SK-N-SH treated with all-trans-retinoic acid at 6 μM for 48 hours (cell line): ENCODE measurements around the gene GRIK3.

Source experiments
- ATAC-seq: fragments of 200-7000 bp; cut with Tn5 transposase; 3 replicates; pipeline ENCODE4 v1.9.1; 2020; ENCODE audit warnings: mild to moderate bottlenecking, moderate library complexity
- ARNTL ChIP-seq: fragments of 450-650 bp; formaldehyde crosslinking; IDR thresholded peaks from 2 replicates; pipeline ENCODE4 v1.5.0; 2020; ENCODE audit warnings: low read depth, mild to moderate bottlenecking, moderate library complexity, borderline replicate concordance
- CREB5 ChIP-seq: fragments of 250-450 bp; sonication (Bioruptor Pico); IDR thresholded peaks from 2 replicates; pipeline ENCODE4 v1.5.1; 2020; ENCODE audit warnings: low read depth, mild to moderate bottlenecking, moderate library complexity
- CSDC2 ChIP-seq: fragments of 250-450 bp; sonication (Bioruptor Pico); IDR thresholded peaks from 2 replicates; pipeline ENCODE4 v1.5.0; 2020; ENCODE audit warnings: mild to moderate bottlenecking, moderate library complexity
- CSRNP3 ChIP-seq: fragments of 250-450 bp; sonication (Bioruptor Pico); IDR thresholded peaks from 2 replicates; pipeline ENCODE4 v1.5.1; 2021; ENCODE audit warnings: mild to moderate bottlenecking, moderate library complexity
- ESRRG ChIP-seq: fragments of 250-450 bp; sonication (Bioruptor Pico); IDR thresholded peaks from 2 replicates; pipeline ENCODE4 v1.6.1; 2021; ENCODE audit warnings: mild to moderate bottlenecking
- ISL1 ChIP-seq: fragments of 250-450 bp; sonication (Bioruptor Pico); IDR thresholded peaks from 2 replicates; pipeline ENCODE4 v2.1.2; 2022; ENCODE audit warnings: mild to moderate bottlenecking, moderate library complexity
- OSR1 ChIP-seq: fragments of 250-450 bp; sonication (Bioruptor Pico); IDR thresholded peaks from 2 replicates; pipeline ENCODE4 v1.8.0; 2022; ENCODE audit warnings: moderate library complexity, mild to moderate bottlenecking, inconsistent platforms
- PATZ1 ChIP-seq: fragments of 250-450 bp; sonication (Bioruptor Pico); IDR thresholded peaks from 2 replicates; pipeline ENCODE4 v1.8.0; 2020; ENCODE audit warnings: mild to moderate bottlenecking, moderate library complexity, borderline replicate concordance
- POU6F1 ChIP-seq: fragments of 250-450 bp; sonication (Bioruptor Pico); IDR thresholded peaks from 2 replicates; pipeline ENCODE4 v1.8.0; 2021; ENCODE audit warnings: low read depth, mild to moderate bottlenecking, moderate library complexity, borderline replicate concordance
- PPARA ChIP-seq: fragments of 250-450 bp; sonication (Bioruptor Pico); IDR thresholded peaks from 2 replicates; pipeline ENCODE4 v1.5.0; 2020; ENCODE audit warnings: mild to moderate bottlenecking, borderline replicate concordance
- RARB ChIP-seq: fragments of 250-450 bp; sonication (Bioruptor Pico); IDR thresholded peaks from 2 replicates; pipeline ENCODE4 v1.8.0; 2021; ENCODE audit warnings: mild to moderate bottlenecking, moderate library complexity
- SNAI2 ChIP-seq: fragments of 250-450 bp; sonication (Bioruptor Pico); IDR thresholded peaks from 2 replicates; pipeline ENCODE4 v1.5.0; 2020; ENCODE audit warnings: mild to moderate bottlenecking, moderate library complexity
- TCF4 ChIP-seq: fragments of 250-450 bp; sonication (Bioruptor Pico); IDR thresholded peaks from 2 replicates; pipeline ENCODE4 v1.8.0; 2021; ENCODE audit warnings: mild to moderate bottlenecking, moderate library complexity, borderline replicate concordance
- TOX ChIP-seq: fragments of 250-450 bp; sonication (Bioruptor Pico); IDR thresholded peaks from 2 replicates; pipeline ENCODE4 v1.8.0; 2021; ENCODE audit warnings: mild to moderate bottlenecking, moderate library complexity, borderline replicate concordance
- TSHZ2 ChIP-seq: fragments of 250-450 bp; sonication (Bioruptor Pico); IDR thresholded peaks from 2 replicates; pipeline ENCODE4 v1.5.0; 2020; ENCODE audit warnings: mild to moderate bottlenecking, moderate library complexity
- ZC3H10 ChIP-seq: fragments of 250-450 bp; sonication (Bioruptor Pico); IDR thresholded peaks from 2 replicates; pipeline ENCODE4 v1.5.1; 2021; ENCODE audit warnings: mild to moderate bottlenecking, moderate library complexity
- ZFP3 ChIP-seq: fragments of 250-450 bp; sonication (Bioruptor Pico); IDR thresholded peaks from 2 replicates; pipeline ENCODE4 v1.5.0; 2020; ENCODE audit warnings: mild to moderate bottlenecking, moderate library complexity
- ZFP30 ChIP-seq: fragments of 450-650 bp; formaldehyde crosslinking; IDR thresholded peaks from 2 replicates; pipeline ENCODE4 v1.5.0; 2022; ENCODE audit warnings: mild to moderate bottlenecking, moderate library complexity
- ZNF565 ChIP-seq: fragments of 450-650 bp; formaldehyde crosslinking; conservative IDR thresholded peaks from 2 replicates; pipeline ENCODE4 v1.5.0; 2020; ENCODE audit warnings: low read depth, mild to moderate bottlenecking, moderate library complexity
- ZNF70 ChIP-seq: fragments of 450-650 bp; formaldehyde crosslinking; IDR thresholded peaks from 2 replicates; pipeline ENCODE4 v1.5.0; 2020; ENCODE audit warnings: mild to moderate bottlenecking, moderate library complexity
- ZNF8 ChIP-seq: fragments of 450-650 bp; formaldehyde crosslinking; IDR thresholded peaks from 2 replicates; pipeline ENCODE4 v1.5.0; 2020; ENCODE audit warnings: mild to moderate bottlenecking, moderate library complexity

Gene GRIK3

GRCh38 chr1:36991551-36991950 lies 42.8 kb downstream of the GRIK3 start:
- ATAC-seq = no peak
- TF ChIP-seq ZNF70 (CRISPR knock-in tag) (no peak), ZNF8 (CRISPR knock-in tag) (no peak), ZFP3 (CRISPR knock-in tag) (no peak), RARB (CRISPR knock-in tag) (no peak), TCF4 (CRISPR knock-in tag) (no peak), ESRRG (no peak), POU6F1 (CRISPR knock-in tag) (no peak)
- TF ChIP-seq, all 23 proteins: peak for 0

- TF ChIP-seq ZNF8 (CRISPR knock-in tag) (no peak), SNAI2 (CRISPR knock-in tag) (no peak), RARB (CRISPR knock-in tag) (no peak), ZFP3 (CRISPR knock-in tag) (no peak), PATZ1 (no peak), OSR1 (CRISPR knock-in tag) (no peak), ISL1 (CRISPR knock-in tag) (no peak), POU6F1 (CRISPR knock-in tag) (no peak), ESRRG (no peak), ARNTL (no peak), CSRNP3 (CRISPR knock-in tag) (no peak), ZC3H10 (no peak), ZFP30 (CRISPR knock-in tag) (no peak), TOX (no peak), CREB5 (CRISPR knock-in tag) (no peak)
Observed at GRCh38 chr1:36990928-36991327, 43.4 kb downstream of the GRIK3 start.

GRCh38 chr1:36989241-36989640 lies 45.1 kb downstream of the GRIK3 start:
- ATAC-seq = no peak
- no peak for TF ChIP-seq RARB (CRISPR knock-in tag)
- TF ChIP-seq ESRRG = no peak
- TF ChIP-seq ISL1 (CRISPR knock-in tag) = no peak

More at GRCh38 chr1:36990928-36991327, 43.4 kb downstream of the GRIK3 start:
- ATAC-seq = no peak

- ATAC-seq = no peak
- no peak for TF ChIP-seq TSHZ2 (CRISPR knock-in tag)
- TF ChIP-seq PPARA (CRISPR knock-in tag) = no peak
- TF ChIP-seq ZNF565 = no peak
- no peak for TF ChIP-seq PATZ1
- no peak for TF ChIP-seq ZNF8 (CRISPR knock-in tag)
- TF ChIP-seq TOX = no peak
- TF ChIP-seq ZFP3 (CRISPR knock-in tag) = no peak
- TF ChIP-seq POU6F1 (CRISPR knock-in tag) = no peak
- TF ChIP-seq CSDC2 (CRISPR knock-in tag) = no peak
- TF ChIP-seq OSR1 (CRISPR knock-in tag) = no peak
- no peak for TF ChIP-seq ZNF70 (CRISPR knock-in tag)
- TF ChIP-seq SNAI2 (CRISPR knock-in tag) = no peak
Observed at GRCh38 chr1:36988741-36989193, 45.5 kb downstream of the GRIK3 start.
